Thyroid gland (tissue), 4 donors: ENCODE measurements around the gene CACNG7.

Source experiments
- CTCF ChIP-seq, 6 experiments: fragments of 200-600 bp in 3 of 6; fragments of 450-650 bp in 3 of 6; sonication (generic) in 3 of 6; IDR thresholded peaks; one replicate each; pipeline ENCODE4 v1.5.1; 2016 to 2019; ENCODE audit warnings: antibody characterized with exemption in 6 of 6, mild to moderate bottlenecking in 2 of 6, inconsistent platforms in 1 of 6, moderate library complexity in 1 of 6
- POLR2A ChIP-seq, 2 donors: fragments of 450-650 bp; IDR thresholded peaks; one replicate each; pipeline ENCODE4 v1.6.1; 2017; ENCODE audit warnings: antibody characterized with exemption in 2 of 2, mild to moderate bottlenecking in 2 of 2, moderate library complexity in 1 of 2

DNA sequence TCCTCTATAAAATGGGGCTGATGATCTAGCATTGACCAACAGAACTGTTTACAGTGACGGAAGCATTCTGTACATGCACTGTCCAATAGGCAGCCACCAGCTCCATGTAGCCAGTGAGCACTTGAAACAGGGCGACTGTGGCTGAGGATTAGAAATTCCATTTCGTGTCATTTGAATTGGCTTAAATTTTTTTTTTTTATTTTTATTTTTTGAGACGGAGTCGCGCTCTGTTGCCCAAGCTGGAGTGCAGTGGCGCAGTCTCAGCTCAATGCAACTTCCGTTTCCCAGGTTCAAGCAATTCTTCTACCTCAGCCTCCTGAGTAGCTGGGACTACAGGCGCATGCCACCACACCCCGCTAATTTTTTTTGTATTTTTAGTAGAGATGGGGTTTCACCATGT lies 24.0 kb upstream of the CACNG7 start:
- TF ChIP-seq CTCF (IDR thresholded peaks at IDR 0.05), result no peak
- no peak for TF ChIP-seq POLR2A (IDR thresholded peaks at IDR 0.05)
